Stimulated activated CD4-positive, alpha-beta T cell treated with anti-CD3 and anti-CD28 coated beads, Interleukin-12 subunit alpha, Interleukin-12 subunit beta, amount 100 ng/mL, for 24 hours (primary cell): ENCODE results near the gene STAT1.
"Not testable (repeated sequence)": the region's sequence is repeated elsewhere in the genome, so short reads cannot be mapped to it uniquely, and the experiment has no call there.

Experiments
- DNase-seq, 2 experiments: peaks; one replicate each; pipeline ENCODE4 v3.0.0-alpha.2; 2020; ENCODE audit warnings: low read depth in 2 of 2

The STAT1 gene

DNA sequence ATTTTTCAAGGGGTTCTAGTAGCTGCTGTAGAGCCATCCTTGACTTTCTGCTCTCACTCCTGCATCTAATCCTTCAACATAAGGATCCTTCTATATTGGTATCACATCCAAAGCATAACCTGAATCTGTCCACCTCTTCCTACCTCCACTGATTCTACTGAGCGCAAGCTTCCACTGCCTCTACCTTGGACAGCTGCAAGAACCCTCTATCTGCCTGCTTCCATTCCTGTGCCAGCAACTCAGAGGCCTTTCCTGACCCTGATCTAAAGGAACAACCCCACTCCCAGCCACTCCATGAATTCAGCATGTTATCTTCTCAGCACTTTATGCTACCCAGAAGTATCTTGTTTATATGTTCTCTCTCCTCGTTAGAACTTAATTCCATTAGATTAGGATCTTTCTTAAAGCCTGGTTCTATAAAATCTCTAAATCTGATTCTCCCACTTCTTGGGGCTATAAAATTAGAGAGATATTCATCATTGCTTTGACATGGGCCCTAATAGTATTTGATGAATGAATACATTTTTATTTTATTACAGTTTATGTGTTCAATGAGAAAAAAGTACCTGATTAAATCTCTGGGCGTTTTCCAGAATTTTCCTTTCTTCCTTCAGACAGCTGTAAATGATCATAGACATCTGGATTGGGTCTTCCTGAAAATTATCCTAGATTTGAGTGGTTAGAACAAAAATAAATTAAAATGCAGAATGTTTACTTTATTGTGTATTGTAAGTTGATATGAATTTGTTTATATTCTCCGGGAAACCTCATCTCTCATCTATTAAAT, 6.8 kb downstream of the STAT1 start:
- DNase-seq: no peak

DNA sequence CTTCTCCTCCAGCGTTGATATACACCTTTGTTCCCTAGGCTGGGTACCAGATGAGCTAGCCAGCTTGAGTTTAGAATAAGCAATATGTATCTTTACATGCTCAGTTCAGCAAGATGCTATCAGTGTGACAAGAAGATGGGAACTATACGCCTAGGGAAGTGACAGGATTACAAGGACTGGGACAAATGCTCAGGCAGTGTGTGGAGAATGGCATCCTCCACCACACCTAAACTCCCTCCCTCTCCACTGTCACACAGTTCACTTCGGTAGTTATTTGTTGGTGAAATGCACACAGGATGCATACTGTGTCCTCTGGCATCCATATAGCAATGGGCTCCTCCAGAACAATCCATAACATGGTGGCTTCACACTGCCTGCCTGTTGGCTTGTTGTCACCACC, 7.7 kb downstream of the STAT1 start:
- DNase-seq: no peak

DNA sequence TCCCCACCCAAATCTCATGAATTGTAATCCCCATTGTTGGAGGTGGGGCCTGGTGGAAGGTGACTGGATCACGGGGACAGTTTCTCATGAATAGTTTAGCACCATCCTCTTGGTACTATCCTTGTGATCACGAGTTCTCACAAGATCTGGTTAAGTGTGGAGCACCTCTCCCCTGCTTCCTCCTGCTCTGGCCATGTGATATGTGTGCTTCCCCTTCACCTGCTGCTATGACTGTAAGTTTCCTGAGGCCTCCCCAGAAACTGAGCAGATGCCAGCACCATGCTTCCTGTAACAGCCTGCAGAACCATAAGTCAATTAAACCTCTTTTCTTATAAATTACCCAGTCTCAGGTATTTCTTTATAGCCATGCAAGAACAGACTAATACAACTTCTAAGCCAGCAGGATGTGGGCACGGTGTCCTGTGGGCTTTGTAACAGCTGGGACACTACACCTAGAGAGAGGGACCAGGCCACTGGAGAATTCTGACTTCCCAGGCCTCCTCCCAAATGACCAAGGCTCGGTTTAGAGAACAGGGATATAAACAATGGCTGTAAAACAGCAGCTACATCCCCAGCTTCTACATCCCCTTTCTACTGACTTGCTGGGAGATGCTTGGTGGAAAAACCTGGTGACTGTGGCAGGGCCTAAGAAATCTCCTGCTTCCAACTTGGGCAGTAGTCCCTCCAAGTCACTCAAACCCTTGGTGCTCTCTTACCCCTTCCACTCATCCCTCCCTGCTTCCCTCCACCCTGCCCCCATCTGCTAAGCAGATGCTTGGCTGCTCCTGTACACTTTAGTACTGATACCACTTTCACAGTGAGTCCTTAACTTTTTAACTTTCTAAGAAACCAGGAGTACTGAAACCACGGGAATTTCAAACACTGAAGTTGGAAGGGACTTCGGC, 10.3 kb downstream of the STAT1 start:
- no peak for DNase-seq

DNA sequence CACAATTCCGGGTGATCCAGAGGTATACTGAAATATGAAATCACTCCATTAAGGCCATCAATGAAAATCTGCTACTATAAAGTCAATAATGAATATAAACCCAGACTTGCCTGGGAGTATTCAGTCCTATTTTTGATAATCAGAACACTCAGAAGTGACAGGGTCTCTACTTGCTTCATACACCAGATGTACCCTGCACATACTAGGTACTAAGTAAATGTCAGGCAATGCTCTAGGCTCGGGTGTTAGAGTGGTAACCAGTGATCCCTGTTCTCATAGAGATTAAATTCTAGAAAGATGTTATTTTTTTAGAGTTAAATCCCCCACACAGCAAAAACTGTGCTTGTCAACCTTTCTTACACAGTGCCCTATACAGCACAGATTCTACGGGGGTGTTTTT, 12.3 kb downstream of the STAT1 start:
- DNase-seq: no peak

DNA sequence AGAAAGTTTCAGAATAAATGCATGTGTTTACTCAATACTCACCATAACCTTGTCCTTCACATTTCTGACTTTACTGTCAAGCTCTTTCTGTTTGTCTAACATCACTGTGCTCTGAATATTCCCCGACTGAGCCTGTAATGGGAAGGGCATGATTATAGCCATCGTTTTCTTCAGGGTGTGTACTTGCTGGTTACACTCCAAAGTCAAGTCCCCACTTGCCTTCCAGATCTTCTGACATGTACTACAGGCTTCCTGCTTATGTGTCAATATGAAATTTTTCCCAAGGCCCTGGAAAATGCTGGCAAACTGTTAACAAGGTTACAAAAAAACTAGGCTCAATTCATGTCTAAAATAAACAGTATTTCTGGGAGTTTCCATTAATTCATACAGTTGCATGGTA, 12.9 kb downstream of the STAT1 start:
- no peak for DNase-seq

DNA sequence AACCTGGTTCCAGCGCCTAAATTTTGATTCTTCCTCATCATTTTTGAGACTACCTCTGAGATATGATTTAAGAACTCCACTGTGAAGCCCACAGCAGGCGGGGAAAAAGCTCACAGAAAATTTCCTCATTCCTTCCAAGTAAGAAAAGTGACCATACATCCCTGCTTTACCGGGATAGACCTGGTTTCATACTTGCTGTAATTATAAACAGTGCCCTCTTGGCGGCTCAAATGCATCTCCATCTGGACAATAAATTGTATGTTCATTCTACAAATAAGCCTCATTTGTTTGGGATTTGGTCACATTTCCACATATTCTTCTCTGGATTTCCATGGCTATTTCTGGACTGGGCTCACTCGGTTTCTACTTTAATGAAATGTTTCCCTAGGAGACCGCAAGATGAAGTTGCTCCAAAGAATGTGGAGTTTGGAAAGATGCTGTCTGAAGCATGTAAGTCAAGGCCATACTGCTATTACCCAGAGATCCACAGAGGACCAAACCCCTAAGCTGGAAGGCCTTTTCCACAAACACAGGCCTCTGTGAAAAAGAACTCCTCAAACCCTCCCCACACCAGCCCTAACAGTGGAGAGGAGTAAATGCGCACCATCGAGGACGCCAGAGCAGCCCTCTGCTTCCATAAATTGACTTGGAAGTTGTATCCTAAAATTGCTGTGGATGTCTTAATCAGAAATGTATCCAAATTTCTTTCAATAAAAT, 13.9 kb downstream of the STAT1 start:
- no peak for DNase-seq

DNA sequence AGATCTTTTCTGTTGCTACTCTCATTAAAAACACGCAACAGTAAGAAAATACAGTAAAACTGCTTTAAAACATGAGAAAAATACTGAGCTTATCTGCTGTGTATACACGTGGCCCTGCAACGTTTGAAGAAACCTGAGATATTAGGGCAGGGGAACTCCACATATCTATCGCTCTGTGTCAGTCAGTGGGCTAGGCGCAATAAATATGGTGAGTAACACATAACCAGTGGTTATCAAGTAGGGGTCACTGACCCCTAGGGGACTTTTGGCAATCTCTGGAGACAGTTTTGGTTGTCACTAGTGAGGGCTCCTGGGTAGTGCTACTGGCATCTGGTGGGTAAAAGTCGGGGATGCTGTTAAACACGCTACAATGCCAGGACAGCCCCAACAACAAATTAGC, 14.9 kb downstream of the STAT1 start:
- no peak for DNase-seq

DNA sequence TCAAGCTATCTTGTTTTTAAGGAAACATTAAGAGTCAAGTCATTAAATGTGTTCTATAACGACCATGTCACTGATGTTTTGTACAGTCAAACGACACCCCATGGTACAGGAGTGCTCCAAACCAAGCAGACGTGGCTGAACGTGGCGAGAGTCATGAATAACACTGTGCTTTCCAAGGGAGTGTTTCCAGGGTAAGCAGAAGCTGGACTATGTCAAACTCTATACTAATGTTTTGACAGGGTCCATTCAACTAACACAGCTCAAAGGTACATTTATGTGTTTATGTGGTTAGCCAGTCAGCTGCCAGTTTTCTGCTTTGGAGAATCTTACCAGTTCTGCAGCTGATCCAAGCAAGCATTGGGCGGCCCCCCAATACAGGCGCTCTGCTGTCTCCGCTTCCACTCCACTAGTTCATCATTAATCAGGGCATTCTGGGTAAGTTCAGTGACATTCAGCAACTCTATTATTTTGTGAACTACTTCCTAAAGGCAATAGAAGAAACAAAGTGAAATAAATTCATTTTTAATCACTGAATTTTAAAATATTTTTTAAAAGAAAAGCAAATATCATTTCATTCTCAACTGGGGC, 16.4 kb downstream of the STAT1 start:
- DNase-seq: no peak

DNA sequence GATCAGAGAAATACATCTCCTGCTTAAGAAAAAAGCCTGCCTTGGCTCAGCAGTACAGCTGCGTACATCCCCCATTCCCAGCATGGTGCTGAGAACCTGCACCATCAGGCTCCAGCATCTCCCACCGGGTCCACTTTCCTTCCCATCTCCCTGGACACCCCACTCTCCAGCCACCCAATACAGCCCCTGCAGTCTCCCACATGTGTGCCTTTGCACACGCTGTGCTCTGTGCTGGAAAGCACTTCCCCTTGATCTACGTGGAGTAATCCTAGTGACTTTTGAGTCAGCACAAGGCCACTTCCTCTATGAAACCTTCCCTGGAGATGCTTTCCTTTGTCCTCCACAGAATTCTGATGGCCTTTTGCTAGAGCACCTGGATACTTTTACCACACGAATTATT, 17.0 kb downstream of the STAT1 start:
- no peak for DNase-seq

DNA sequence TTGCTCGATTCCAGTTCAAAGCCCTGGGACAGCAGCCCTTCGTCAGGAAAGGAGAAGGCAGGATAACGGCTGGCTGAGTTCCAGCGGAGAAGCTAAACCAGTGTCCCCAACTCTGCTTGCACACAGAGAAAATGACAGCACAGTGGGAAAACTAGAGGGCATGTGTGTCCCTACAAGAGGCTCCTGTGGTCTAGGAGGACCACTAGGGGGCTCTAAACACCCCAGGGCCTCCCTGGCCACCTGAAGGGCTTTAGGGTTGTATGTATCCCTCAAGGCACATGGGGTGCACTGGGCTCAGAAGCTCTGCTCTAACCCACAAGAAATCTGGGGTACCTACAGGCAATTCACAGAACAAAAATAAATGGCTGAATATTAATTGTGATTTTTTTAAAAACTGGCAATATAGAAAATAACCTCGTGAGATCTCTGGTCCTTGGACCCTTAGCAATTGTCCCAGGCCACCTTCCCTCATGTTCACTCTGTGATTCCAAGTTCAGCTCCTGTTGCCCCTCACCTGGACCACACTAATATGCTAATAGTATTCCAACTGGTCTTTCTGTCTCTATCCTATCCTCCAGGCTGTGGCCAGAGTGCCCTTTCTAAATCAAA, 17.5 kb downstream of the STAT1 start:
- no peak for DNase-seq

DNA sequence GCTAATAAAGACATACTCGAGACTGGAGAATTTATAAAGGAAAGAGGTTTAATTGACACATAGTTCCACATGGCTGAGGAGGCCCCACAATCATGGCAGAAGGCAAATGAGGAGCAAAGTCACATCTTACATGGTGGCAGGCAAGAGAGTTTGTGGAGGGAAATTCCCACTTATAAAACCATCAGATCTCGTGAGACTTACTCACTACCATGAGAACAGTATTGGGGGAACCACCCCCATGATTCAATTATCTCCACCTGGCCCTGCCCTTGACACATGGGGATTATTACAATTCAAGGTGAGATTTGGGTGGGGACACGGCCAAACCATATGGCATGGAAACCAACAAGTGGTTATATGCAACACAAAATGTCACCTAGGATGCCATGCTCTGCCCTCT, 18.7 kb downstream of the STAT1 start:
- DNase-seq: not testable (repeated sequence)

DNA sequence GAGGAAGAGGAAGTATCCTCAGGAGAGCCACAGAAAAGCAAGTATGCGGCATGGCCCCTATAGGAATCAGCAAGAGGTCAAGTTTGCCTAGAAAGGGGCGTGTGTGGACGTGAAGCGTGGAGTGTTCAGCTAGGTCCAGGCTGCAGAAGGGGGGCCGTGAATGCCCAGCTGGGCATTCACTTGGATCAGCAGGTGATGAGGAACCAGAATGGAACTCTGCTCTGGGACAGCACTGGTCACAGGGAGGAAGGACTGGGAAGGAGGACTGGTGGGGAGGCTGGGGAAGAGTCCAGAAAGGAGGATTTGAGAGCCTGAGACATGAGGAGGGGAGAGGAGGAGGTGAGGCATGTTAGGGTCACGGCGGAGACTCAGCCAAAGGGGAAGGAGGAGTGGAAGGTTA, 19.8 kb downstream of the STAT1 start:
- DNase-seq: no peak

DNA sequence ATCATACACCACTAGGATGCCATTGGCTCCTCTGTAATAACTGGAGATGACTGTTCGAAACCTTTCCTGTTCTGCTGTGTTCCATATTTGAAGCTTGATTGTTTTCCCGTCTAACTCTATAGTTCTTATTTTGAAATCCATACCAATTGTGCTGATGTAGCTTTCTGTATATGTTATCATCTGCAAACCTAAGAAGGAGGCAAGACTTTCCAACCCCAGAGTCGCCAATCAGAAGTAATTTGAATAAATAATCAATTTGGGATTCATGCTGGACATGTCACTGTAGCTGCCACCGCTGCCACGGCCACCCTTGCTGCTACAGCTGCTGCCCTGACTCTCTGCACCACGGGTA, 20.7 kb downstream of the STAT1 start:
- no peak for DNase-seq

DNA sequence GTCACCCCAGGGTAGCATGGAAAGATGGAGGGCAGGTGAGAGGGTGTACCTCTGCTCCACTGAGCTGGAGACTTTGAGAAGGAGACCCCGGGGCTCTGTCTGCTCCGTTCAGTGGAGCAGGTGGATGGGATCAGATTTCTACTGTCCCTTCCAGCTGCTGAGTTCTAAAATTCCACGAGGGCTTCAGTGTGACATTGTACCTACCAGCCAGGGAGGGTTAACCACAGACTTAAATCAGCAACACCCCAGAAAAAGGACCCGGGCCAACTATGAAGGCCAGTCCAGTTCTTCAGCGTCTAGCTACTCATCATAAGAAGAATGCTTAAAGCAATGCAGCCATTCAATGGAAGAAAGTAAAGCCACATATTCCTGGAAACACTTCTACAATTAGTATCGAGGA, 23.8 kb downstream of the STAT1 start:
- DNase-seq: no peak

DNA sequence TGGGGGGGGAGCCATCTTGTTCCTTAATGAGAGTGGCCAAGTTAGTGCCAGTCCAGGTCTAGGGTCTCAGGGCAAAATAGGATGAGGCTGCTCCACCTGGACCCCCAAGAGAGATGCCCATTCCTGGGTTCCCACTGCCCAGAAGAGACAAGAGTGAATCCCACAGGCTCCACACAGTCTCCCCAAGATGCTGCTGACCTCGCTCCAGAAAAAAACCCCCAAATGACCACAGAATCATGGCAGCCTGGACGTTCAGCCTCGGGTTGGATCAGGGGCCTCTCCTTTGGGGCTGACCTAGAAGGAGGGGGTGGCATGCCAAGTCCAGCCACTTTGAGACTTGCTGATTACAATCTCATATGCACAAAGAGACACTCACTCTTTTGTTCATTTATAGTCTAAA, 25.1 kb downstream of the STAT1 start:
- DNase-seq: no peak

DNA sequence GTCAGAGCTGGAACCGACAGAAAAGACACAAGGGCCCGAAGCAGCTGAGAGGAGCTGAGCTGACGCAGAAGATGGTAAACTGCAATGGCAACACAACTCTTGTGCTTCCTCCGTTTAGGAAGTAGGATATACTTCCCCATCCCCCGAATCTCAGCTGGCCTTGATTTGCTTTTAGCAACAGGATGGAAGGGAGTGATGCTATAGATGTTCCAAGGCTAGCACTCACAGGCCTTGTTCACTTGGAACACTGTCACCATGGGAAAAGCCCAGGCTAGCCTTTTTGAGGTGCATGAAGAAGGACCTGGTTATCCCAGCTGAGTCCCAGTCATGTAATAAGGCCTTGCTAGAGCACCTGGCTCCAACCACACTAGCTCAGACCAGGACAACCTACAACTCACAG, 26.0 kb downstream of the STAT1 start:
- no peak for DNase-seq

DNA sequence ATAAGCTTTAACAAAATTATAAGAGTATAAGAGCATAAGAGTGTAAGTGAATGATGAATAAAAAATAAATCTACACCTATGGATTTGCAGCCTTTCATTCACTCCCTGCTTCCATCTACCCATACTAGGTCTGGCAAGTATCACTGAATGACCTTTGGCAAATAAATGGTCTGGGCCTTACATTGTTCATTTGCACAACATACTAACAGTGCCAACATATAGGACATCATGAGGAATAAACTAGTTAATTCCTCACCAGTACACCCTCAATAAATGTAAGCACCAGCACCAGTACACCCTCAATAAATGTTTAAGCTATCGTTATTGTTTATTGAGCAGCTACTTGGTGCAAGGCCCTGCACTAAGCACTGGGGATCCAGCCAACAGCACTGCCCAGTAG, 26.9 kb downstream of the STAT1 start:
- DNase-seq: no peak

DNA sequence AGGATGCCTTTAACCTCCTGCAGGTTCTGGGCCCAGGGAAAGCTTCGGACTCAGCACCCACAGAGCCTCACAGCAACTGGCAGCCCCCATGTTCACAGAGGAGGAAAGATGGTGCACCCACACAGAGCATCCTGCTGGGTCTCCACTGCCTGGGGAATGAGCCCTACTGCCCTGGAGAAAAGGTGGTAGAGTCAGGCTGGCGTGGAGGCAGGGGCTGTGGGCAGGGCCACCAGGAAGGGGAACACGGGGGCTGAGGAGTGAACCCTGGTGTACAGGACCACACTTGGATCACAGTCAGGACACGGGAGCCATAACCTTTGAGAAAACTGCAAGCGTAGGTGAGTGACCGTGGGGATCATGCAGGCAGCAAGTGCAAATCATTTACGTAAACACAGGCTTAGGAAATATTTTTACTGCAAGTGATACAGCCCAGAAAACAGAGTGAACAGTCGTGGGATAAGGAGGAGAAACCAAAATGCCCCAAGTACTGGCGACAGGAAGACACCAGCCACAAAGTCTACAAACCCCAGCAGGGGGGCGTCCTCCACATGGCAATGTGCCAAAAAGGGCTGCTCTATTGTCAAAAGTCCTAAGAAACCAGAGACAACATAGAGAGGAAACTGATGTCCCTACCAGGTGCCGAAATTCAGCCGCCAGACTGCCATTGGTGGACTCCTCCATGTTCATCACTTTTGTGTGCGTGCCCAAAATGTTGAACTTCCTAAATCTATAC, 27.6 kb downstream of the STAT1 start:
- DNase-seq: no peak

DNA sequence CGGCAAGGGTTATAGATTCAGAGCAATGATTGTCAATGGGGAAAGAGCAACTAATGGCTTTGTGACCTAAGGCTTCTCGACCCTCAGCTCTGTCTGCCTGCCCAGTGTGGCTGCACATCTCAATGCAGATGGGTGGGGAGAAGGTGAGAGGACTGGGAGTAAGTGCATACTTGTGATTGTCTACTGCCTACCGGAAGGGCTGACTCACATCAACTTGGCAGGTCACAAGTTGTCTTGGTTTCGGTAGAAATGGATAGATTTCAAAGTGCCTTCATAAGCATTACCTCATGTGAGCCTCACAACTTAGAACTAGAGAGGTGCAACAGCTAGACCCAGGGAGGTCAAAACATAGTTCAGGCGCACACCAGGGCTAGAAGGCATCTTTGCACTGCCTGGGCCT, 29.4 kb downstream of the STAT1 start:
- DNase-seq: no peak

DNA sequence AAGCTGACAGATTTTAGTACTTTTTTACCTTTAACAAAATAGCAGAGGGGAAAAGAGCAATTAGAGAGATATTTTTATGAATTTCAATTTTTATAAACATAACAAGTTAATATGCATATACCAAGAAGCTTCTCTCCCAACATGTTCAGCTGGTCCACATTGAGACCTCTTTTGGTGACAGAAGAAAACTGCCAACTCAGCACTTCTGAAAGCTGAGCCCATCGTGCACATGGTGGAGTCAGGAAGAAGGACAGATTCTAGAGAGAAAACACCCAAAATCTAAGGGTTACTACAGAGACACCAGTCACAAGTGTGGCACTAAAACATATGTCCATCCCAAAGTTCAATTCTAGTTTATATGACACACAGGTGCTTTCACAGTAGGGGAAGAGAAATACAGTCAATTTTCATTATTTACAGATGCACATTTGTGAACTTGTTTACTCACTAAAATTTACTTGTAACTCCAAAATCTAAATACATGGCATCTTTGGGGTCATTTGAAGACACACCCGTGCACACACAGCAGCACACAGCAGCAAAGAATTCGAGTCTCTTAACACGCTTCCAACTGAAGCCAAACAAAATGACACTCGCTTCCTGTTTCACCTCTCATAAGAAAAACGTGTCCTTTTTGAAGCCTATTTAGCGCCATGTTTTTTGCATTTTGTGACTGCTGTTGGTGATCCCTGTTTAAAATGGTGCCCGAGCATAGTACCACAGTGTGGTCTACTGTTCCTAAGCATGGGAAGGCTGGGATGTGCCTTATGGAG, 31.5 kb downstream of the STAT1 start:
- DNase-seq: no peak
